Activated naive CD8-positive, alpha-beta T cell treated with anti-CD3 and anti-CD28 coated beads, Interleukin-2, amount 10 ng/mL, durations not matched to agents 7 days and 5 days (primary cell): ENCODE results near the gene PLPP2. TPM values are rescaled to one million over a fixed set of nuclear protein-coding genes. Genes with fewer than 3 reads are reported as not detected.

ENCODE experiments used
- ATAC-seq: fragments of 150-1000 bp; cut with Tn5 transposase; one replicate; pipeline ENCODE4 v1.10.0; 2021; ENCODE audit warnings: low read depth, moderate library complexity
- POLR2A ChIA-PET: fragments of 350-600 bp; sonication (Branson Sonifier 250); formaldehyde crosslinking; loops from one replicate; lab custom pipeline; 2021; ENCODE audit warnings: antibody characterized with exemption; lab: Charles Lee
- DNase-seq: peaks from one replicate; pipeline ENCODE4 v3.0.0; 2021
- H3K27ac Mint-ChIP-seq: one replicate; pipeline ENCODE4 v1.8.0; 2022; ENCODE audit warnings: mild to moderate bottlenecking, mixed read lengths
- H3K27me3 Mint-ChIP-seq: one replicate; pipeline ENCODE4 v1.8.0; 2022; ENCODE audit warnings: mild to moderate bottlenecking, moderate library complexity, mixed read lengths
- H3K36me3 Mint-ChIP-seq: one replicate; pipeline ENCODE4 v1.8.0; 2021; ENCODE audit warnings: mild to moderate bottlenecking, mixed read lengths
- H3K4me1 Mint-ChIP-seq: one replicate; pipeline ENCODE4 v1.8.0; 2021; ENCODE audit warnings: mixed read lengths
- H3K4me3 Mint-ChIP-seq: one replicate; pipeline ENCODE4 v1.8.0; 2022; ENCODE audit warnings: mild to moderate bottlenecking, moderate library complexity, mixed read lengths
- H3K9me3 Mint-ChIP-seq: one replicate; pipeline ENCODE4 v1.8.0; 2021; ENCODE audit warnings: mixed read lengths
- total RNA-seq, 2 experiments: library from RNA; stranded (reverse); gene quantifications; one replicate each; pipeline ENCODE4 v1.2.3, GENCODE V29; 2021

PLPP2 gene
- total RNA-seq, result not detected

- Mint-ChIP-seq H3K9me3 (no peaks in the 10 kb centered on the region), H3K27ac (no peak within 1 kb of the TSS), H3K27me3 (peaks cover 47% of the 10 kb centered on the region), H3K36me3 (no peaks in the 10 kb centered on the region), H3K4me1 (no peaks in the 10 kb centered on the region), H3K4me3 (no peak within 1 kb of the TSS)
- no peak for DNase-seq
- POLR2A ChIA-PET, result no interaction called here
- no peak for ATAC-seq
Observed at GRCh38 chr19:291006-291521, at the start of gene PLPP2. Gene PLPP2, minus strand, starts transcription at chr19:291403. Its CDS starts 67 bp downstream, at chr19:291336.

GRCh38 chr19:340620-341385 is 49.6 kb upstream of the PLPP2 start:
- Mint-ChIP-seq H3K36me3 (peaks cover 22% of the 10 kb centered on the region), H3K27ac (no peak overlapping the region), H3K27me3 (peaks cover 5% of the 10 kb centered on the region), H3K9me3 (no peaks in the 10 kb centered on the region), H3K4me3 (no peak overlapping the region), H3K4me1 (peaks cover 39% of the 10 kb centered on the region)
- no peak for ATAC-seq
- POLR2A ChIA-PET, result no interaction called here
- DNase-seq, result no peak

- H3K4me1 Mint-ChIP-seq, result peaks cover 36% of the 10 kb centered on the region
- peaks cover 25% of the 10 kb centered on the region for H3K36me3 Mint-ChIP-seq
- no peaks in the 10 kb centered on the region for H3K9me3 Mint-ChIP-seq
- POLR2A ChIA-PET, result no interaction called here
- DNase-seq, result no peak
- no peak overlapping the region for H3K27ac Mint-ChIP-seq
- ATAC-seq, result no peak
- H3K27me3 Mint-ChIP-seq, result no peaks in the 10 kb centered on the region
- H3K4me3 Mint-ChIP-seq, result no peak overlapping the region
Observed at GRCh38 chr19:339262-339887, 48.2 kb upstream of the PLPP2 start.

- Mint-ChIP-seq H3K36me3 (peaks cover 25% of the 10 kb centered on the region), H3K27ac (no peak overlapping the region), H3K4me3 (no peak overlapping the region), H3K9me3 (no peaks in the 10 kb centered on the region), H3K27me3 (no peaks in the 10 kb centered on the region), H3K4me1 (peaks cover 31% of the 10 kb centered on the region)
- no peak for ATAC-seq
- POLR2A ChIA-PET, result no interaction called here
- no peak for DNase-seq
Observed at GRCh38 chr19:338421-338820, 47.2 kb upstream of the PLPP2 start.

DNA sequence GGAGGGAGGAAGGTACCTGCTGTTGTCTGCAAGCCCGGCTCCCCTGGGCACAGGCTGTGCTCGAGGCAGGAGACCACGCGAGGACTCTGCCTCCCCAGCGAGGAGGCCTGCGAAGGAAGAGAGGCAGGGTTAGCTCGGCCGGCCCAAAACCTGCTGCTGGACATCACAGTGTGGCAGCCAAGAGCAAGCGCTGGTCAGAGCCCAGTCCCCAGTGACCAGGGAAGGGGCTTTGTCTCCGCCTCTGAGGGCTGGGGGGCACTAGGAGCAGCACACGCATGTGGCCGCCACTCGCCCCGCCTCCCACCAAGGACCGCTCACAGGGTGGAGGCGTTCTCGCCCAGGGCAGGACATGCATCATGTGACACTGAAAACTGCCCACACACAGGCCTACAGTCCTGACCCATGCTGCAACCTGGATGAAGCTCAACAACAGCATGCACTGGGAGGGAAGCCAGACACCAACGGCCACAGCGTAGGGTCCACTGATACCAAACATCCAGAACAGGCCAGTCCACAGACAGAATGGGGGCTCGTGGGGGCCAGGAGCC is 44.9 kb upstream of the PLPP2 start:
- H3K27ac Mint-ChIP-seq, result no peak overlapping the region
- H3K36me3 Mint-ChIP-seq, result peaks cover 28% of the 10 kb centered on the region
- H3K4me1 Mint-ChIP-seq, result peaks cover 15% of the 10 kb centered on the region
- ATAC-seq, result no peak
- DNase-seq, result no peak
- POLR2A ChIA-PET, result no interaction called here
- H3K4me3 Mint-ChIP-seq, result no peak overlapping the region
- H3K9me3 Mint-ChIP-seq, result no peaks in the 10 kb centered on the region
- H3K27me3 Mint-ChIP-seq, result no peaks in the 10 kb centered on the region

- no peak overlapping the region for H3K27ac Mint-ChIP-seq
- H3K9me3 Mint-ChIP-seq, result peaks cover 2% of the 10 kb centered on the region
- POLR2A ChIA-PET, result no interaction called here
- H3K4me3 Mint-ChIP-seq, result no peak overlapping the region
- H3K36me3 Mint-ChIP-seq, result peaks cover 31% of the 10 kb centered on the region
- DNase-seq (no peak), ATAC-seq (no peak)
- no peaks in the 10 kb centered on the region for H3K27me3 Mint-ChIP-seq
- peaks cover 13% of the 10 kb centered on the region for H3K4me1 Mint-ChIP-seq
Observed at GRCh38 chr19:335486-336066, 44.4 kb upstream of the PLPP2 start.

GRCh38 chr19:335072-335471 is 43.9 kb upstream of the PLPP2 start:
- no peaks in the 10 kb centered on the region for H3K27me3 Mint-ChIP-seq
- no peak for DNase-seq
- POLR2A ChIA-PET, result no interaction called here
- peaks cover 2% of the 10 kb centered on the region for H3K9me3 Mint-ChIP-seq
- peaks cover 32% of the 10 kb centered on the region for H3K36me3 Mint-ChIP-seq
- no peak for ATAC-seq
- H3K27ac Mint-ChIP-seq, result no peak overlapping the region
- no peak overlapping the region for H3K4me3 Mint-ChIP-seq
- H3K4me1 Mint-ChIP-seq, result peaks cover 10% of the 10 kb centered on the region

- POLR2A ChIA-PET, result no interaction called here
- Mint-ChIP-seq H3K4me1 (peaks cover 9% of the 10 kb centered on the region), H3K27ac (no peak overlapping the region), H3K4me3 (no peak overlapping the region), H3K9me3 (peaks cover 2% of the 10 kb centered on the region), H3K36me3 (peaks cover 32% of the 10 kb centered on the region), H3K27me3 (no peaks in the 10 kb centered on the region)
- ATAC-seq, result no peak
- DNase-seq, result no peak
Observed at GRCh38 chr19:334296-335071, 43.3 kb upstream of the PLPP2 start.

- DNase-seq, result no peak
- no peaks in the 10 kb centered on the region for H3K4me1 Mint-ChIP-seq
- no peak for ATAC-seq
- H3K9me3 Mint-ChIP-seq, result peaks cover 8% of the 10 kb centered on the region
- no peak overlapping the region for H3K27ac Mint-ChIP-seq
- POLR2A ChIA-PET, result no interaction called here
- H3K36me3 Mint-ChIP-seq, result peaks cover 59% of the 10 kb centered on the region
- H3K4me3 Mint-ChIP-seq, result no peak overlapping the region
- no peaks in the 10 kb centered on the region for H3K27me3 Mint-ChIP-seq
Observed at GRCh38 chr19:330503-330902, 39.3 kb upstream of the PLPP2 start.

GRCh38 chr19:329876-330275 is 38.7 kb upstream of the PLPP2 start:
- POLR2A ChIA-PET, result no interaction called here
- H3K36me3 Mint-ChIP-seq, result peaks cover 59% of the 10 kb centered on the region
- DNase-seq, result no peak

GRCh38 chr19:328025-328505 is 36.9 kb upstream of the PLPP2 start:
- POLR2A ChIA-PET, result no interaction called here
- ATAC-seq, result no peak
- H3K4me3 Mint-ChIP-seq, result no peak overlapping the region
- H3K27ac Mint-ChIP-seq, result no peak overlapping the region
- H3K27me3 Mint-ChIP-seq, result no peaks in the 10 kb centered on the region
- H3K9me3 Mint-ChIP-seq, result peaks cover 8% of the 10 kb centered on the region
- DNase-seq, result no peak
- H3K36me3 Mint-ChIP-seq, result peaks cover 56% of the 10 kb centered on the region
- H3K4me1 Mint-ChIP-seq, result no peaks in the 10 kb centered on the region

More at GRCh38 chr19:329876-330275, 38.7 kb upstream of the PLPP2 start:
- H3K27me3 Mint-ChIP-seq, result no peaks in the 10 kb centered on the region
- ATAC-seq, result no peak
- no peak overlapping the region for H3K4me3 Mint-ChIP-seq
- H3K9me3 Mint-ChIP-seq, result peaks cover 8% of the 10 kb centered on the region
- H3K27ac Mint-ChIP-seq, result no peak overlapping the region
- H3K4me1 Mint-ChIP-seq, result no peaks in the 10 kb centered on the region

- DNase-seq (no peak), ATAC-seq (no peak)
- Mint-ChIP-seq H3K27me3 (no peaks in the 10 kb centered on the region), H3K36me3 (peaks cover 56% of the 10 kb centered on the region), H3K9me3 (peaks cover 8% of the 10 kb centered on the region), H3K4me3 (no peak overlapping the region), H3K4me1 (no peaks in the 10 kb centered on the region), H3K27ac (no peak overlapping the region)
- POLR2A ChIA-PET, result no interaction called here
Observed at GRCh38 chr19:327291-328024, 36.3 kb upstream of the PLPP2 start.
